Esophagus muscularis mucosa (tissue), 4 donors: ENCODE measurements around the gene C1orf105. TPM values are rescaled to one million over a fixed set of nuclear protein-coding genes. Genes with fewer than 3 reads are reported as not detected.

Experiments used
- DNase-seq: peaks from one replicate; pipeline ENCODE4 v3.0.0-alpha.2; 2017; ENCODE audit errors: extremely low spot score
- H3K27ac ChIP-seq, 4 donors: fragments of 200-600 bp; sonication (generic); replicated peaks in 1 of 4; 1 replicate in 3 of 4; 2 replicates in 1 of 4; pipeline ENCODE4 v1.5.1; 2016 to 2019; ENCODE audit warnings: mild to moderate bottlenecking in 1 of 4
- H3K27me3 ChIP-seq, 4 donors: fragments of 200-600 bp; sonication (generic); one replicate each; pipeline versions ENCODE4 v1.5.1 to v1.6.0; 2016 to 2019
- H3K36me3 ChIP-seq, 4 donors: fragments of 200-600 bp; sonication (generic); one replicate each; pipeline ENCODE4 v1.5.1; 2016 to 2019
- H3K4me1 ChIP-seq, 4 donors: fragments of 200-600 bp; sonication (generic); one replicate each; pipeline ENCODE4 v1.5.1; 2016 to 2019
- H3K4me3 ChIP-seq, 4 donors: fragments of 200-600 bp; sonication (generic); 1 replicate in 2 of 4; 2 replicates in 2 of 4; pipeline ENCODE4 v1.5.1; 2016 to 2019; ENCODE audit warnings: mild to moderate bottlenecking in 4 of 4, moderate library complexity in 1 of 4
- H3K9me3 ChIP-seq, 4 donors: fragments of 200-600 bp; sonication (generic); 1 replicate in 3 of 4; 2 replicates in 1 of 4; pipeline ENCODE4 v1.5.1; 2016 to 2019
- EP300 ChIP-seq: sonication (generic); formaldehyde crosslinking; IDR thresholded peaks from one replicate; pipeline ENCODE4 v1.6.1; 2017; ENCODE audit warnings: antibody characterized with exemption
- POLR2A ChIP-seq: fragments of 450-650 bp; IDR thresholded peaks from one replicate; pipeline ENCODE4 v1.6.1; 2017; ENCODE audit warnings: antibody characterized with exemption, moderate library complexity, mild to moderate bottlenecking, low read depth
- POLR2AphosphoS5 ChIP-seq, 2 donors: sonication (generic); formaldehyde crosslinking; IDR thresholded peaks; one replicate each; pipeline ENCODE4 v1.6.1; 2017; ENCODE audit warnings: antibody characterized with exemption in 2 of 2
- WGBS: methylation state at CpG from one replicate; pipeline ENCODE4 v1.1.5; 2018; 5-methylcytosine and 5-hydroxymethylcytosine counted together
- intact Hi-C: fragments of 100-400 bp; cut with DNase I; formaldehyde crosslinking; loops from one replicate; pipeline ENCODE4 v1.15.1; 2023
- total RNA-seq, 4 donors: library from RNA; depleted of rRNA; stranded (reverse); fragments of >200 nt; gene quantifications; one replicate each; pipeline versions ENCODE4 v1.1.0 to v1.2.1, GENCODE V29; 2016
- TF ChIP-seq, protein P1 (sequence below), 3 experiments: fragments of 200-600 bp in 2 of 3; fragments of 450-650 bp in 1 of 3; sonication (generic) in 2 of 3; IDR thresholded peaks; one replicate each; pipeline ENCODE4 v1.5.1; 2017 to 2019; ENCODE audit warnings: antibody characterized with exemption in 3 of 3, mild to moderate bottlenecking in 2 of 3, moderate library complexity in 1 of 3

Gene C1orf105
- total RNA-seq, 4 donors from 2014 or later: not detected

DNA sequence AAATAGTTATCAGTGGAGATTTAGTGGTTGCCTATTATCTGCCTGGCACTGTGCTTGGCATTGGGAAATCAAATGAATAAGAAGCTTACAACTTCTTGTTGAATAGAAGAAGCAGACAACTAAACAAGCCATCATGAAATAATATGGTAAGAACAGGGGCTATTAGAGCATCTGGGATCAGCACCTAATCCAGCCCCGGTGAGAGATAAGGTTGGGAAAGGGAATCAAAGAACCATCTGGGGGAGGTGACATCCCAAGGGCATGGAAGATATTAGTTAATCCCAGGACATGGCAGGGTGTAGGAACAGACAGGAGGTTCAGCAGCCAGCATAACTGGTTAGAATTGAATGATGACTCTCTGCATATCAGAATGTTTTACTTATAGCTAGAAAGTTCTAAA lies 76.2 kb downstream of the C1orf105 start:
- no peaks in the 10 kb centered on the region for H3K27me3 ChIP-seq
- WGBS: 22% methylated on average over 1 of the region's 1 CpG
- no peaks in the 10 kb centered on the region for H3K9me3 ChIP-seq
- H3K4me3 ChIP-seq: no peak overlapping the region
- TF ChIP-seq POLR2AphosphoS5 (IDR thresholded peaks at IDR 0.05) (no peak), EP300 (no peak), POLR2A (no peak)
- TF ChIP-seq, protein P1, sequence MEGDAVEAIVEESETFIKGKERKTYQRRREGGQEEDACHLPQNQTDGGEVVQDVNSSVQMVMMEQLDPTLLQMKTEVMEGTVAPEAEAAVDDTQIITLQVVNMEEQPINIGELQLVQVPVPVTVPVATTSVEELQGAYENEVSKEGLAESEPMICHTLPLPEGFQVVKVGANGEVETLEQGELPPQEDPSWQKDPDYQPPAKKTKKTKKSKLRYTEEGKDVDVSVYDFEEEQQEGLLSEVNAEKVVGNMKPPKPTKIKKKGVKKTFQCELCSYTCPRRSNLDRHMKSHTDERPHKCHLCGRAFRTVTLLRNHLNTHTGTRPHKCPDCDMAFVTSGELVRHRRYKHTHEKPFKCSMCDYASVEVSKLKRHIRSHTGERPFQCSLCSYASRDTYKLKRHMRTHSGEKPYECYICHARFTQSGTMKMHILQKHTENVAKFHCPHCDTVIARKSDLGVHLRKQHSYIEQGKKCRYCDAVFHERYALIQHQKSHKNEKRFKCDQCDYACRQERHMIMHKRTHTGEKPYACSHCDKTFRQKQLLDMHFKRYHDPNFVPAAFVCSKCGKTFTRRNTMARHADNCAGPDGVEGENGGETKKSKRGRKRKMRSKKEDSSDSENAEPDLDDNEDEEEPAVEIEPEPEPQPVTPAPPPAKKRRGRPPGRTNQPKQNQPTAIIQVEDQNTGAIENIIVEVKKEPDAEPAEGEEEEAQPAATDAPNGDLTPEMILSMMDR (IDR thresholded peaks at IDR 0.05): no peak
- no peak for DNase-seq
- H3K36me3 ChIP-seq: no peaks in the 10 kb centered on the region
- H3K27ac ChIP-seq: peak overlapping the region; percentile 44 to 71 (median 50)
- intact Hi-C loops: no loop called here
- H3K4me1 ChIP-seq: peaks cover 4 to 18% (median 14%) of the 10 kb centered on the region in 4 donors

DNA sequence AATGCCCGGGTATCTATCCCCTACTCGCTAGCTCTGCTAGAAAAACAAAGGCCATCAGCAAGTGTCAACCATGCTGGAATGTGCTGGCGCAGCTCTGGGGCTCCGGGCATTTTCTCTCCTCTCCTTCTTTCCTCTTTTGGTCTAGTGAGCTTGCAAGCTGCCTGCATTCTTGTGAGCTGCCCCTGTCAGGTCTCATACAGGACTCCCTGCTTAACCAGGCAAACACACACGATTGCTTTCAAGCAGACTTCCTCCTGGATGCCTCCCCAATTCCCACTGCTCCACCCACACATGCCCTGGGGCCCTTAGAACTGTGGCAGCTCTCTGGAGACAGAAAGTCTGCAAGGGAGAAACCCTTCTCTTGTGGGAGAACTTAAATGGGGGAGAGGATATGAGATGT lies 76.7 kb downstream of the C1orf105 start:
- intact Hi-C loops: no loop called here
- Histone ChIP-seq H3K27me3 (no peaks in the 10 kb centered on the region), H3K9me3 (no peaks in the 10 kb centered on the region), H3K4me3 (no peak overlapping the region), H3K27ac (peak overlapping the region; percentile 44 to 71 (median 50)), H3K36me3 (no peaks in the 10 kb centered on the region), H3K4me1 (peaks cover 4 to 18% (median 14%) of the 10 kb centered on the region in 4 donors)
- TF ChIP-seq, protein P1 (IDR thresholded peaks at IDR 0.05): no peak
- TF ChIP-seq POLR2AphosphoS5 (IDR thresholded peaks at IDR 0.05) (no peak), EP300 (no peak), POLR2A (no peak)
- 35% methylated on average over 5 of the region's 5 CpGs for WGBS
- no peak for DNase-seq

DNA sequence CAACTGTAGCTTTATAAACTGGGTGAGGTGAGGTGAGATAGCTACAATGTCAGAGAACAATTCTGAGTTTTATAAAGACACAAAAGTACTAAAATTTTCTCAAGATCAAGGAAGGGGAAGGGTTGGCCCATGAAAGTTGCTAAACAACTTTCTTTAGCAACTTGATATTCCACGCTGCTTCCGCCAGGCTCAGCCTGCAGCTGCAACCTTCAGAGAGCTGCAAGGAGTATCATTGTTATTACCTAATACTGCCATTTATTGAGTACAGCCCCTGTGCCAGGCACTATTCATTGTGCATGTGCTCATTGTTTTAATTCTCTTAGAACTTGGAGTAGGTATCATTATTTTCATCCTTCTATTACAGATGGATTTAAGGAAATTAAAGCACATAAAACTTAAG lies 78.4 kb downstream of the C1orf105 start:
- no peaks in the 10 kb centered on the region for H3K27me3 ChIP-seq
- intact Hi-C loops: no loop called here
- H3K4me3 ChIP-seq: no peak overlapping the region
- no peaks in the 10 kb centered on the region for H3K9me3 ChIP-seq
- no peak for DNase-seq
- H3K27ac ChIP-seq: no peak overlapping the region
- 85% methylated on average over 2 of the region's 2 CpGs for WGBS
- H3K36me3 ChIP-seq: no peaks in the 10 kb centered on the region
- H3K4me1 ChIP-seq: peaks cover 4 to 18% (median 14%) of the 10 kb centered on the region in 4 donors
- no peak for TF ChIP-seq EP300

DNA sequence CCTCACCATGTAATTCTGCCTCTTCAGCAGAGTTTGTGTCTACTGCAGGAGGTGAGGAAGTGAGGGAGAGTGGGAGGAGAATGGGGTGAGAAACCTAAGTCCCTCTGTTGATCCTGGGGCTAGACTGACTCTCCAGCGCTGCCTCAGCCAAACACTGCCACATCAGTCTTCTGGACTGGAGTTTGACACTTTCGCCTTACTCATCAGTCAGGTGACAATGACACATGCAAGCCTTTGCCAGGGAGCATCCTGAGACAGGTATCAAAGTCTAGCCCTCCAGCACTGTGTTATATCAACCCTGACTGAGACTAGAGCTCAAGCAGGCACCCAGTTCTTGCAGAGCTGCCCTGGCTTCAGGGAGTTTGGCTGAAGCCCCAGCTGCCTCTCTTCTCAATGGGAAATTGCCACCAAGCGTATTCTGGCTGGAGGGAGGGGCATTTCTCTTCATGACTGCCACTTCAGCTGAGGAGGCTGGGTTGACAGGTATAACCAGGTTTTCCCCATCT lies 79.2 kb downstream of the C1orf105 start:
- DNase-seq: no peak
- H3K4me1 ChIP-seq: peaks cover 4 to 18% (median 14%) of the 10 kb centered on the region in 4 donors
- H3K9me3 ChIP-seq: no peaks in the 10 kb centered on the region
- TF ChIP-seq, protein P1 (IDR thresholded peaks at IDR 0.05): no peak
- TF ChIP-seq POLR2AphosphoS5 (IDR thresholded peaks at IDR 0.05) (no peak), POLR2A (no peak), EP300 (no peak)
- no peak overlapping the region for H3K4me3 ChIP-seq
- no peaks in the 10 kb centered on the region for H3K27me3 ChIP-seq
- H3K27ac ChIP-seq: no peak overlapping the region
- no peaks in the 10 kb centered on the region for H3K36me3 ChIP-seq
- WGBS: 79% methylated on average over 3 of the region's 3 CpGs
- intact Hi-C loops: no loop called here

DNA sequence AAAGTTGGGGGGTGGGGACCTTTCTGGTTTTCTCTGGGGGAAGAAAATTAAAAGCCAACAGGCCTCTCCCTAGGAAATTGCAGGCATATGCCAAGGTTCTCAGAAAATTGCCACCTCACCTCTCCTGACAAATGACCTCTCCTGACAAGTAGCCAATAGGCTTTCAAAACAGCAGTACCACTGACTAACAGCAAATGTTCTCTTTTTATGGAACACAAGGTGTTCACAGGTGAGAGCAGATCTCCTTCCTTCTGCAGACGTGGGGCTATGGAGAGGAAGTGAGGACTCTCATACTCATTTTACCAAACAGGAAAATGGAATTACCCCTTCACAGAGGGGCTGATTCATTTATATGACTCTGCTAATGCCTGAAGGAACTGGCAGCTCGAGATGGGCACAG lies 79.7 kb downstream of the C1orf105 start:
- intact Hi-C loops: no loop called here
- no peak overlapping the region for H3K4me3 ChIP-seq
- H3K9me3 ChIP-seq: no peaks in the 10 kb centered on the region
- WGBS: 65% methylated on average over 2 of the region's 2 CpGs
- H3K27me3 ChIP-seq: no peaks in the 10 kb centered on the region
- no peaks in the 10 kb centered on the region for H3K36me3 ChIP-seq
- TF ChIP-seq POLR2A (no peak), EP300 (no peak), POLR2AphosphoS5 (IDR thresholded peaks at IDR 0.05) (no peak)
- TF ChIP-seq, protein P1 (IDR thresholded peaks at IDR 0.05): no peak
- H3K4me1 ChIP-seq: peaks cover 4 to 18% (median 14%) of the 10 kb centered on the region in 4 donors
- no peak overlapping the region for H3K27ac ChIP-seq
- DNase-seq: no peak
